Suprapubic skin (tissue), 4 donors: ENCODE results near the gene SMAD1. TPM values are rescaled to one million over a fixed set of nuclear protein-coding genes. Genes with fewer than 3 reads are reported as not detected.
A peak's percentile ranks its signal among the peaks of the same experiment; 100 is the strongest.

ENCODE experiments used
- DNase-seq, 2 donors: peaks; one replicate each; pipeline ENCODE4 v3.0.0-alpha.2; 2019; ENCODE audit warnings: low spot score in 2 of 2
- H3K27ac ChIP-seq: fragments of 200-600 bp; sonication (generic); one replicate; pipeline ENCODE4 v1.5.1; 2019
- H3K27me3 ChIP-seq: fragments of 200-600 bp; sonication (generic); one replicate; pipeline ENCODE4 v1.5.1; 2019
- H3K36me3 ChIP-seq: fragments of 200-600 bp; sonication (generic); one replicate; pipeline ENCODE4 v1.5.1; 2019
- H3K4me1 ChIP-seq: fragments of 200-600 bp; sonication (generic); one replicate; pipeline ENCODE4 v1.5.1; 2019
- H3K4me3 ChIP-seq: fragments of 200-600 bp; sonication (generic); one replicate; pipeline ENCODE4 v1.5.1; 2019; ENCODE audit warnings: mild to moderate bottlenecking
- H3K9me3 ChIP-seq: fragments of 200-600 bp; sonication (generic); one replicate; pipeline ENCODE4 v1.5.1; 2019
- CTCF ChIP-seq, 2 donors: fragments of 200-600 bp in 1 of 2; fragments of 450-650 bp in 1 of 2; sonication (generic) in 1 of 2; IDR thresholded peaks; one replicate each; pipeline ENCODE4 v1.5.1; 2016 to 2019; ENCODE audit warnings: antibody characterized with exemption in 2 of 2, mild to moderate bottlenecking in 1 of 2, moderate library complexity in 1 of 2
- EP300 ChIP-seq: sonication (generic); formaldehyde crosslinking; IDR thresholded peaks from one replicate; pipeline ENCODE4 v1.6.1; 2017; ENCODE audit warnings: antibody characterized with exemption
- POLR2A ChIP-seq, 2 donors: fragments of 450-650 bp; IDR thresholded peaks; one replicate each; pipeline ENCODE4 v1.6.1; 2017; ENCODE audit warnings: antibody characterized with exemption in 2 of 2, mild to moderate bottlenecking in 2 of 2, moderate library complexity in 2 of 2
- POLR2AphosphoS5 ChIP-seq, 3 donors: sonication (generic); formaldehyde crosslinking; IDR thresholded peaks; one replicate each; pipeline ENCODE4 v1.6.1; 2017; ENCODE audit warnings: antibody characterized with exemption in 3 of 3
- WGBS: methylation state at CpG from one replicate; pipeline ENCODE4 v1.1.5; 2018; 5-methylcytosine and 5-hydroxymethylcytosine counted together
- total RNA-seq, 4 donors: library from RNA; depleted of rRNA; stranded (reverse); fragments of >200 nt; gene quantifications; one replicate each; pipeline ENCODE4 v1.1.0, GENCODE V29; 2016

Gene SMAD1
- total RNA-seq, 4 donors from 2014 or later, result 38.0 to 61.7 (median 55.9) TPM

DNA sequence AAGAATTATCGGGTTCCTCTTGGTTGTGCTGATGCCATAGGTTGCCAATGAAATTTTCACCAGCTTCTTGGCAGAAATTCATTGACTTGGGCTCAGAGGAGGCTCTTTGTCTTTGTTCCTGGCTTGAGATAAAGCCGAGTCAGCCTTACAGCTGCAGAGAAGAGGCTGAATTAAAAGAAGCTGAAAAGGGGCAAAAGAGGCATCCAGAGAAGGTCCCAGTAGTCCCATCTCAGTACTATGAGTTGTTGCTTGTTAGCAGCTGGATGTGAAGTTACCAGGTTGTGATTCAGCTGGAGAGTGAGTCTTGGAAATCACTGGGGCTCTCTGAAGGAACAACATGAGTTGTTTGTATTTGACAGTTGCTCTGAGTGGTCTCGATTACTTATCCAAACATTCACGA lies 59.7 kb downstream of the SMAD1 start:
- WGBS, result 41% methylated on average over 4 of the region's 4 CpGs
- DNase-seq, result no peak
- H3K27ac ChIP-seq, result no peak overlapping the region

DNA sequence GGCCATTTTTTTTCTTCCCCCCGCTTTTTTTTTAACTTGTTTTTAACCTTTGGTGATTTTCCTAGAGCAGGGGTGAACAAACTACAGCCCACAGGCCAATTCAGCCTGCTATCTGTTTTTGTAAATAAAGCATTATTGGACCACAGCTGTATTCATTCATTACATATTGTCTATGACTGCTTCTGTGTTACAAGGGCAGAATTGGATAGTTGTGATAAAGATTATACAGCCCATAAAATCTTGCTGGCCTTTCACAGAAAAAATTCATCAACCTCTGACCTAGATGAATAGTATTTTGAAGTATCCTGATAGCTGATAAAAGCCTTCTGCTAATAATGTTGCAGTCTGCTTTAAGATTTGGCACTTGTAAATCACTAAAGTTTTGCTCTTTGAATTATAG lies 63.4 kb downstream of the SMAD1 start:
- H3K27ac ChIP-seq, result peak overlapping the region; percentile 54
- 61% methylated on average over 1 of the region's 1 CpG for WGBS
- no peaks in the 10 kb centered on the region for H3K9me3 ChIP-seq
- no peaks in the 10 kb centered on the region for H3K27me3 ChIP-seq
- DNase-seq, result no peak
- H3K36me3 ChIP-seq, result no peaks in the 10 kb centered on the region
- no peak overlapping the region for H3K4me3 ChIP-seq
- H3K4me1 ChIP-seq, result peaks cover 47% of the 10 kb centered on the region
- TF ChIP-seq EP300 (no peak), POLR2A (IDR thresholded peaks at IDR 0.05) (no peak), CTCF (IDR thresholded peaks at IDR 0.05) (no peak), POLR2AphosphoS5 (IDR thresholded peaks at IDR 0.05) (no peak)

More for the DNA sequence above, 59.7 kb downstream of the SMAD1 start:
- no peaks in the 10 kb centered on the region for H3K27me3 ChIP-seq
- peaks cover 42% of the 10 kb centered on the region for H3K4me1 ChIP-seq
- TF ChIP-seq POLR2A (IDR thresholded peaks at IDR 0.05) (no peak), POLR2AphosphoS5 (IDR thresholded peaks at IDR 0.05) (no peak), CTCF (IDR thresholded peaks at IDR 0.05) (no peak)
- no peak overlapping the region for H3K4me3 ChIP-seq
- H3K9me3 ChIP-seq, result no peaks in the 10 kb centered on the region
- H3K36me3 ChIP-seq, result no peaks in the 10 kb centered on the region

- H3K4me1 ChIP-seq, result peaks cover 42% of the 10 kb centered on the region
- TF ChIP-seq POLR2AphosphoS5 (IDR thresholded peaks at IDR 0.05), result no peak
- no peak for TF ChIP-seq POLR2A (IDR thresholded peaks at IDR 0.05)
- TF ChIP-seq EP300, result no peak
- no peak for TF ChIP-seq CTCF (IDR thresholded peaks at IDR 0.05)
- peak overlapping the region; percentile 54 for H3K27ac ChIP-seq
- DNase-seq, result no peak
- H3K36me3 ChIP-seq, result no peaks in the 10 kb centered on the region
- no peak overlapping the region for H3K4me3 ChIP-seq
- H3K27me3 ChIP-seq, result no peaks in the 10 kb centered on the region
- no peaks in the 10 kb centered on the region for H3K9me3 ChIP-seq
Measured at GRCh38 chr4:145545538-145546174, 64.0 kb downstream of the SMAD1 start.

DNA sequence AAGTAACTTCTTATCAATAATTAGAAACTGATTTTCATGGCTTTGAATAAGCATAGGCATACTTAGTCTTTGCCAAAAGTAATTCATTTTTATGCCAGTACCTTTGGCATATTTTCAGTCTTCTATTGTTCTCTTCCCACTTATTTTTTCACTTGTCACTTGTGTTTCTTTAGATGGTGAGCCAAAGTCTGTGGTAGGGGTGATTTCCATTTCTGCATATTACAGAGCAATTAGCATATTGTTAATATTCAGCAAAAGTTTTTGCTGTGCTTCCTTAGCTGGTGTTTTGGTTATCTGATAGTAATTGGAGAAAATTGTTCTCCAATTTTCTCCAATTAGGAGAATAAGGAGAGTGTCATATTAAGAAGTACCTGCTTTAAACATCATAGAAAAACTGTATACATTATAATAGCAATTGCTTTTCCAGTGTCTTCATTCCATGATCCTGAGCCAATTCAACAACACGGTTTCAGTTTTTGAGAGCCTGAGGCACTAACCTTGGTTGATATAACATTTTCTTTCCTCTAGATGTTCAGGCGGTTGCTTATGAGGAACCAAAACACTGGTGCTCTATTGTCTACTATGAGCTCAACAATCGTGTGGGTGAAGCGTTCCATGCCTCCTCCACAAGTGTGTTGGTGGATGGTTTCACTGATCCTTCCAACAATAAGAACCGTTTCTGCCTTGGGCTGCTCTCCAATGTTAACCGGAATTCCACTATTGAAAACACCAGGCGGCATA lies 64.7 kb downstream of the SMAD1 start:
- Histone ChIP-seq H3K27ac (peak overlapping the region; percentile 42), H3K27me3 (no peaks in the 10 kb centered on the region), H3K36me3 (no peaks in the 10 kb centered on the region), H3K9me3 (no peaks in the 10 kb centered on the region), H3K4me1 (peaks cover 41% of the 10 kb centered on the region), H3K4me3 (no peak overlapping the region)
- WGBS, result 40% methylated on average over 7 of the region's 7 CpGs
- TF ChIP-seq EP300, result no peak
- TF ChIP-seq POLR2AphosphoS5 (IDR thresholded peaks at IDR 0.05), result peak in 1 of 3 donors; percentile 19
- no peak for TF ChIP-seq POLR2A (IDR thresholded peaks at IDR 0.05)
- no peak for TF ChIP-seq CTCF (IDR thresholded peaks at IDR 0.05)
- DNase-seq, result no peak

DNA sequence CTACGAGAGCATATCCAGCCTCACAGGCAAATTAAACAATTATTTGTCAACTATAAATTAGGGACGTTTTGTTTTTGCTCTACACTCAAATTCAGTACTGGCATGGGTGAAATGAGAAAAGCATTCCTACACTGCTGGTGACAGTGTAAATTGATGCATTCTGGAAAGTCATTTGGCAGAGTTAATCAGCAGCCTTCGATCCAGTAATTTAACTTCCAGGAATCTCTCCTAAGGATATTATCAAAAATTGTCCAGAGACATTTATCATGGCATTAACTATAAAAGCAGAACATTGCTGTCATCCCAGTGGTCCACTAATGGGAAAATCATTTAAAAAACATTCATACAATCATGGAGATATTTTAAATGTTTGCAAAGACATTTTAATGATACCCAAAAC lies 70.0 kb downstream of the SMAD1 start:
- no peak for DNase-seq
- Histone ChIP-seq H3K27ac (no peak overlapping the region), H3K27me3 (no peaks in the 10 kb centered on the region)

More for the DNA sequence above, 70.0 kb downstream of the SMAD1 start:
- peaks cover 38% of the 10 kb centered on the region for H3K4me1 ChIP-seq
- 29% methylated on average over 3 of the region's 3 CpGs for WGBS
- H3K9me3 ChIP-seq, result no peaks in the 10 kb centered on the region
- peaks cover 4% of the 10 kb centered on the region for H3K36me3 ChIP-seq
- no peak overlapping the region for H3K4me3 ChIP-seq
- TF ChIP-seq POLR2A (IDR thresholded peaks at IDR 0.05), result no peak
- no peak for TF ChIP-seq CTCF (IDR thresholded peaks at IDR 0.05)
- TF ChIP-seq EP300, result no peak
- no peak for TF ChIP-seq POLR2AphosphoS5 (IDR thresholded peaks at IDR 0.05)
